ENCODE data around the gene PHF12. TPM values are rescaled to one million over a fixed set of nuclear protein-coding genes. Genes with fewer than 3 reads are reported as not detected.
A peak's percentile ranks its signal among the peaks of the same experiment; 100 is the strongest.

The PHF12 gene
- total and polyA plus RNA-seq, 9 donors: 16.5 to 37.1 (median 32.5) TPM

GRCh38 chr17:28917465-28917864 lies 33.9 kb downstream of the PHF12 start:
- no peak overlapping the region for H3K27ac ChIP-seq (ENCODE audit: low read length)
- DNase-seq: no peak

GRCh38 chr17:28917029-28917428 lies 34.3 kb downstream of the PHF12 start:
- Histone ChIP-seq H3K4me3 (ENCODE audit: low read length) (no peak overlapping the region), H3K9me3 (replicated peaks; ENCODE audit: control insufficient read depth, low read depth, low read length) (no peaks in the 10 kb centered on the region), H3K4me1 (ENCODE audit: control insufficient read depth, insufficient read depth, low read length) (no peaks in the 10 kb centered on the region), H3K27me3 (ENCODE audit: control insufficient read depth, insufficient read depth, low read length) (no peaks in the 10 kb centered on the region), H3K36me3 (ENCODE audit: control insufficient read depth, insufficient read depth, low read length) (peaks cover 91% of the 10 kb centered on the region), H3K27ac (ENCODE audit: low read length) (no peak overlapping the region)
- no peak for DNase-seq
- WGBS (ENCODE audit: insufficient coverage): 85% methylated on average over 12 of the region's 12 CpGs

More at GRCh38 chr17:28917465-28917864, 33.9 kb downstream of the PHF12 start:
- WGBS (ENCODE audit: insufficient coverage): 57% methylated on average over 5 of the region's 5 CpGs
- Histone ChIP-seq H3K4me1 (ENCODE audit: control insufficient read depth, insufficient read depth, low read length) (no peaks in the 10 kb centered on the region), H3K27me3 (ENCODE audit: control insufficient read depth, insufficient read depth, low read length) (no peaks in the 10 kb centered on the region), H3K9me3 (replicated peaks; ENCODE audit: control insufficient read depth, low read depth, low read length) (no peaks in the 10 kb centered on the region), H3K4me3 (ENCODE audit: low read length) (no peak overlapping the region), H3K36me3 (ENCODE audit: control insufficient read depth, insufficient read depth, low read length) (peaks cover 88% of the 10 kb centered on the region)

- no peaks in the 10 kb centered on the region for H3K27me3 ChIP-seq (ENCODE audit: control insufficient read depth, insufficient read depth, low read length)
- no peak overlapping the region for H3K27ac ChIP-seq (ENCODE audit: low read length)
- no peak overlapping the region for H3K4me3 ChIP-seq (ENCODE audit: low read length)
- peaks cover 91% of the 10 kb centered on the region for H3K36me3 ChIP-seq (ENCODE audit: control insufficient read depth, insufficient read depth, low read length)
- peak; percentile 48 for DNase-seq
- H3K4me1 ChIP-seq (ENCODE audit: control insufficient read depth, insufficient read depth, low read length): no peaks in the 10 kb centered on the region
- H3K9me3 ChIP-seq (replicated peaks; ENCODE audit: control insufficient read depth, low read depth, low read length): no peaks in the 10 kb centered on the region
- WGBS (ENCODE audit: insufficient coverage): 47% methylated on average over 6 of the region's 6 CpGs
Observed at GRCh38 chr17:28916302-28916934, 34.9 kb downstream of the PHF12 start.

- Histone ChIP-seq H3K27me3 (ENCODE audit: control insufficient read depth, insufficient read depth, low read length) (no peaks in the 10 kb centered on the region), H3K4me3 (ENCODE audit: low read length) (no peak overlapping the region), H3K9me3 (replicated peaks; ENCODE audit: control insufficient read depth, low read depth, low read length) (no peaks in the 10 kb centered on the region), H3K4me1 (ENCODE audit: control insufficient read depth, insufficient read depth, low read length) (peaks cover 9% of the 10 kb centered on the region), H3K27ac (ENCODE audit: low read length) (no peak overlapping the region), H3K36me3 (ENCODE audit: control insufficient read depth, insufficient read depth, low read length) (peaks cover 98% of the 10 kb centered on the region)
- DNase-seq: no peak
- WGBS (ENCODE audit: insufficient coverage): 94% methylated on average over 4 of the region's 6 CpGs
Observed at GRCh38 chr17:28912938-28913333, 38.4 kb downstream of the PHF12 start.

- 91% methylated on average over 17 of the region's 20 CpGs for WGBS (ENCODE audit: insufficient coverage)
- no peak overlapping the region for H3K27ac ChIP-seq (ENCODE audit: low read length)
- H3K4me1 ChIP-seq (ENCODE audit: control insufficient read depth, insufficient read depth, low read length): peaks cover 9% of the 10 kb centered on the region
- H3K4me3 ChIP-seq (ENCODE audit: low read length): no peak overlapping the region
- no peak for DNase-seq
- no peaks in the 10 kb centered on the region for H3K9me3 ChIP-seq (replicated peaks; ENCODE audit: control insufficient read depth, low read depth, low read length)
- H3K27me3 ChIP-seq (ENCODE audit: control insufficient read depth, insufficient read depth, low read length): no peaks in the 10 kb centered on the region
- peaks cover 98% of the 10 kb centered on the region for H3K36me3 ChIP-seq (ENCODE audit: control insufficient read depth, insufficient read depth, low read length)
Observed at GRCh38 chr17:28912281-28912937, 38.9 kb downstream of the PHF12 start.

- H3K36me3 ChIP-seq (ENCODE audit: control insufficient read depth, insufficient read depth, low read length): peaks cover 98% of the 10 kb centered on the region
- peaks cover 9% of the 10 kb centered on the region for H3K4me1 ChIP-seq (ENCODE audit: control insufficient read depth, insufficient read depth, low read length)
- H3K27me3 ChIP-seq (ENCODE audit: control insufficient read depth, insufficient read depth, low read length): no peaks in the 10 kb centered on the region
- H3K27ac ChIP-seq (ENCODE audit: low read length): no peak overlapping the region
- no peak for DNase-seq
- no peaks in the 10 kb centered on the region for H3K9me3 ChIP-seq (replicated peaks; ENCODE audit: control insufficient read depth, low read depth, low read length)
- 84% methylated on average over 13 of the region's 13 CpGs for WGBS (ENCODE audit: insufficient coverage)
- no peak overlapping the region for H3K4me3 ChIP-seq (ENCODE audit: low read length)
Observed at GRCh38 chr17:28911411-28912045, 39.8 kb downstream of the PHF12 start.

- Histone ChIP-seq H3K27me3 (ENCODE audit: control insufficient read depth, insufficient read depth, low read length) (no peaks in the 10 kb centered on the region), H3K4me1 (ENCODE audit: control insufficient read depth, insufficient read depth, low read length) (peaks cover 9% of the 10 kb centered on the region), H3K4me3 (ENCODE audit: low read length) (no peak overlapping the region), H3K27ac (ENCODE audit: low read length) (no peak overlapping the region), H3K36me3 (ENCODE audit: control insufficient read depth, insufficient read depth, low read length) (peaks cover 96% of the 10 kb centered on the region), H3K9me3 (replicated peaks; ENCODE audit: control insufficient read depth, low read depth, low read length) (no peaks in the 10 kb centered on the region)
- DNase-seq: no peak
- no CpG with 5 or more reads among the region's 1 CpG for WGBS (ENCODE audit: insufficient coverage)
Observed at GRCh38 chr17:28910534-28910933, 40.8 kb downstream of the PHF12 start.

GRCh38 chr17:28908640-28909167 lies 42.6 kb downstream of the PHF12 start:
- WGBS (ENCODE audit: insufficient coverage): 70% methylated on average over 3 of the region's 6 CpGs
- DNase-seq: peak; percentile 79

GRCh38 chr17:28907709-28908475 lies 43.4 kb downstream of the PHF12 start:
- Histone ChIP-seq H3K9me3 (replicated peaks; ENCODE audit: control insufficient read depth, low read depth, low read length) (no peaks in the 10 kb centered on the region), H3K27me3 (ENCODE audit: control insufficient read depth, insufficient read depth, low read length) (no peaks in the 10 kb centered on the region), H3K36me3 (ENCODE audit: control insufficient read depth, insufficient read depth, low read length) (peaks cover 71% of the 10 kb centered on the region), H3K4me3 (ENCODE audit: low read length) (no peak overlapping the region), H3K27ac (ENCODE audit: low read length) (no peak overlapping the region), H3K4me1 (ENCODE audit: control insufficient read depth, insufficient read depth, low read length) (peaks cover 13% of the 10 kb centered on the region)
- 80% methylated on average over 1 of the region's 3 CpGs for WGBS (ENCODE audit: insufficient coverage)
- DNase-seq: no peak

More at GRCh38 chr17:28908640-28909167, 42.6 kb downstream of the PHF12 start:
- H3K4me1 ChIP-seq (ENCODE audit: control insufficient read depth, insufficient read depth, low read length): peaks cover 9% of the 10 kb centered on the region
- H3K27me3 ChIP-seq (ENCODE audit: control insufficient read depth, insufficient read depth, low read length): no peaks in the 10 kb centered on the region
- H3K36me3 ChIP-seq (ENCODE audit: control insufficient read depth, insufficient read depth, low read length): peaks cover 79% of the 10 kb centered on the region
- no peaks in the 10 kb centered on the region for H3K9me3 ChIP-seq (replicated peaks; ENCODE audit: control insufficient read depth, low read depth, low read length)
- peak overlapping the region; percentile 65 for H3K27ac ChIP-seq (ENCODE audit: low read length)
- H3K4me3 ChIP-seq (ENCODE audit: low read length): no peak overlapping the region
